Caco-2 (cell line): ENCODE data around the gene GZMA. TPM values are rescaled to one million over a fixed set of nuclear protein-coding genes. Genes with fewer than 3 reads are reported as not detected.

Source experiments
- Bru-seq: library from RNA; stranded (reverse); fragments of 400-500 nt; gene quantifications from one replicate; lab custom pipeline; 2021; lab: Mats Ljungman, UMichigan
- BruChase-seq, 2 experiments: library from RNA; stranded (reverse); fragments of 400-500 nt; gene quantifications; one replicate each; lab custom pipeline; 2021; lab: Mats Ljungman, UMichigan
- BruUV-seq: library from RNA; stranded (reverse); fragments of 400-500 nt; replicated peaks from 2 replicates; lab custom pipeline; 2021; lab: Mats Ljungman, UMichigan
- CTCF ChIA-PET: fragments of 300-600 bp; sonication (Branson Sonifier 250); formaldehyde crosslinking; loops from one replicate; lab custom pipeline; 2022; ENCODE audit warnings: antibody characterized with exemption; lab: Charles Lee
- POLR2A ChIA-PET: fragments of 300-600 bp; sonication (Branson Sonifier 250); formaldehyde crosslinking; loops from one replicate; lab custom pipeline; 2022; ENCODE audit warnings: antibody characterized with exemption; lab: Charles Lee
- DNase-seq, 2 experiments: peaks; one replicate each; pipeline versions ENCODE4 v3.0.0 to v3.0.0-alpha.2; 2020 to 2022
- H3K27me3 ChIP-seq: replicated peaks from 2 replicates; pipeline ENCODE4 v1.6.0; 2011; ENCODE audit warnings: low read length; ENCODE audit not compliant: control insufficient read depth, insufficient read depth
- H3K36me3 ChIP-seq: 2 replicates; pipeline ENCODE4 v1.5.1; 2011; ENCODE audit warnings: low read length; ENCODE audit not compliant: control insufficient read depth, insufficient read depth
- H3K4me1 ChIP-seq: fragments of 250-450 bp; sonication (Bioruptor Pico); 2 replicates; pipeline ENCODE4 v1.5.1; 2020; ENCODE audit warnings: mild to moderate bottlenecking
- H3K4me3 ChIP-seq: 2 replicates; pipeline ENCODE4 v1.5.1; 2011; ENCODE audit warnings: low read depth, mild to moderate bottlenecking, control low read depth, low read length
- H3K9me3 ChIP-seq: fragments of 250-450 bp; sonication (Bioruptor Pico); 2 replicates; pipeline ENCODE4 v1.5.1; 2020; ENCODE audit warnings: mild to moderate bottlenecking, moderate library complexity
- H3K27ac Mint-ChIP-seq: one replicate; pipeline ENCODE4 v1.8.0; 2022; ENCODE audit warnings: mixed read lengths; ENCODE audit not compliant: unreplicated experiment
- H3K27me3 Mint-ChIP-seq: one replicate; pipeline ENCODE4 v1.8.0; 2022; ENCODE audit warnings: mixed read lengths; ENCODE audit not compliant: insufficient read depth, unreplicated experiment
- H3K36me3 Mint-ChIP-seq: one replicate; pipeline ENCODE4 v1.8.0; 2022; ENCODE audit warnings: mild to moderate bottlenecking, mixed read lengths; ENCODE audit not compliant: insufficient read depth, unreplicated experiment
- H3K4me1 Mint-ChIP-seq: one replicate; pipeline ENCODE4 v1.8.0; 2022; ENCODE audit warnings: low read depth, mixed read lengths; ENCODE audit not compliant: unreplicated experiment
- H3K4me3 Mint-ChIP-seq: one replicate; pipeline ENCODE4 v1.8.0; 2022; ENCODE audit warnings: mild to moderate bottlenecking, moderate library complexity, mixed read lengths; ENCODE audit not compliant: unreplicated experiment
- H3K9me3 Mint-ChIP-seq: one replicate; pipeline ENCODE4 v1.8.0; 2022; ENCODE audit warnings: mixed read lengths; ENCODE audit not compliant: unreplicated experiment
- CTCF ChIP-seq, 2 experiments: fragments of 200-600 bp in 1 of 2; IDR thresholded peaks; 1 replicate in 1 of 2; 2 replicates in 1 of 2; pipeline versions ENCODE4 v1.5.1 to v1.8.0; 2011 to 2022; ENCODE audit warnings: antibody characterized with exemption in 1 of 2, control low read depth in 1 of 2, inconsistent platforms in 1 of 2, low read depth in 1 of 2, low read length in 1 of 2, mild to moderate bottlenecking in 1 of 2, moderate library complexity in 1 of 2; ENCODE audit not compliant: insufficient read depth in 1 of 2, severe bottlenecking in 1 of 2, unreplicated experiment in 1 of 2
- intact Hi-C: fragments of 100-400 bp; cut with micrococcal nuclease; formaldehyde crosslinking; loops from one replicate; pipeline ENCODE4 v1.10.0; 2022; ENCODE audit not compliant: unreplicated experiment
- long read RNA-seq: library from polyadenylated mRNA; stranded (forward); transcript quantifications from one replicate; pipeline ENCODE4 v2.0.0, GENCODE V29; 2022
- total RNA-seq: library from RNA; stranded (reverse); gene quantifications from 2 replicates; pipeline ENCODE4 v1.2.3, GENCODE V29; 2022

The GZMA gene
- not detected in 2 replicates for total RNA-seq
- not detected for Bru-seq, nascent RNA
- not detected for BruChase-seq, experiment 1, labeled RNA remaining after a 2-hour chase
- BruChase-seq, experiment 2, labeled RNA remaining after a 6-hour chase: not detected
- long read RNA-seq: 0 reads

DNA sequence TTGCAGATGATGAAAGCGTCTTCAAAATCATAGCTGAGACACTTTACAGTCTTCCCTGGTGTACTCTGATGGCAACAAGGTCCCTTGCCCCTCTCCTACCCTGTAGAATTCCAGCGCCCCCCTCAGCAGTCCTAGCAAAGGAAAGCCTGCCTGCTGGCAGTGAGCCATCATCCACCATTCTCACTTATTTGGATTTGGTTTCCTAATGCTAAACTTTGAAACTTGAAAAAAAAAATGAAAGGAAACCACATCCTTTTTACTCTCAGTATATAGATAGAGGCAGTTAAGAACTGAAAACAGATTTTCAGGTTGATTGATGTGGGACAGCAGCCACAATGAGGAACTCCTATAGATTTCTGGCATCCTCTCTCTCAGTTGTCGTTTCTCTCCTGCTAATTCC is at the start of gene GZMA:
TSS of gene GZMA (plus strand) at position 299 of the 400 bp plus-strand sequence. CDS start at position 336, 37 bp downstream.
- Mint-ChIP-seq H3K9me3 (no peaks in the 10 kb centered on the region), H3K27ac (no peak within 1 kb of the TSS), H3K27me3 (peaks cover 14% of the 10 kb centered on the region), H3K36me3 (no peaks in the 10 kb centered on the region), H3K4me1 (no peaks in the 10 kb centered on the region), H3K4me3 (no peak within 1 kb of the TSS)
- Histone ChIP-seq H3K9me3 (no peaks in the 10 kb centered on the region), H3K4me3 (no peak within 1 kb of the TSS), H3K27me3 (no peaks in the 10 kb centered on the region), H3K4me1 (no peaks in the 10 kb centered on the region), H3K36me3 (no peaks in the 10 kb centered on the region)
- intact Hi-C loops: no loop called here
- DNase-seq: no peak
- ChIA-PET CTCF (no interaction called here), POLR2A (no interaction called here)
- BruUV-seq: no TSS peak
- TF ChIP-seq CTCF (IDR thresholded peaks at IDR 0.05; ENCODE audit: insufficient read depth in 1 of 2, low read depth in 1 of 2, low read length in 1 of 2, severe bottlenecking in 1 of 2, unreplicated experiment in 1 of 2): no peak

- POLR2A ChIA-PET: no interaction called here
- H3K27me3 ChIP-seq: no peaks in the 10 kb centered on the region
- no TSS peak for BruUV-seq
- intact Hi-C loops: no loop called here
- Mint-ChIP-seq H3K4me1 (no peaks in the 10 kb centered on the region), H3K27me3 (peaks cover 5% of the 10 kb centered on the region), H3K36me3 (no peaks in the 10 kb centered on the region), H3K27ac (no peak overlapping the region), H3K4me3 (no peak overlapping the region), H3K9me3 (peaks cover 17% of the 10 kb centered on the region)
- CTCF ChIA-PET: no interaction called here
- H3K4me1 ChIP-seq: no peaks in the 10 kb centered on the region
- H3K36me3 ChIP-seq: no peaks in the 10 kb centered on the region
- no peak for DNase-seq
- H3K9me3 ChIP-seq: 0 out of 2 replicates have a peak, but pooled peaks cover 2% of the 10 kb centered on the region
- no peak overlapping the region for H3K4me3 ChIP-seq
- no peak for TF ChIP-seq CTCF (IDR thresholded peaks at IDR 0.05; ENCODE audit: insufficient read depth in 1 of 2, low read depth in 1 of 2, low read length in 1 of 2, severe bottlenecking in 1 of 2, unreplicated experiment in 1 of 2)
Measured at GRCh38 chr5:55055183-55055582, 47.3 kb upstream of the GZMA start.

DNA sequence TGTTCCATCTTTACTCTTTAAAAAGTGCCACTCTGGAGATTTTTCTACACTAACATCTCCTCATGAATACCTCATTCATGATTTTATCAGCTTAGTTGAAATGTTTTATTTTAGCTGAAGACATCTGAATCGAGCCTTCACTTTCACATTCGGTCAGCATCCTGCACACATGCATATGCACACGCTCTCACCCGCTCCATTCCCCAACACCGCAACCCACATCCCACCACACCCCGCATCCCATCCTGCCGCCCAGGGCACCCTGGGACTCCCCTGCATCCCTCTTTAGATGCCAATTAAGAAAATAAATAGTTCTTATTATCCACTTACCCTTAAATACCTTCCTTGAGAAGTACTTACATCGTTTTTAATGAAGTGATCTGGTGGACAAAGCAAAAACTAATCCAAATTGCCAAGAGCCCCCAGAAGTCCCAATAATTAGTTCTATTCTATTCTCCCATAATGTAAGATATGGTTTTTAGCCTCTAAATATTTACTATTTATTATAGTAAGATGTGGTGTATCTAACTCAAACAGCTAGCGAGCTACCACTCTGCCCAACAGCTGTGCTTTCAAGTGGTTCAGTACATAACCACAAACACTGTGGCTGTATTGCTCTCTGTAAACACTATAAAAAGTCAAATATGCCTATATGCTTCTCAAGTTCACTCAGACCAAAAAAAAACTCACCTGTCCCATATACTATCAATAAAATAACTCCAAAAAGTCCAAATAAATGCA is 40.2 kb upstream of the GZMA start:
- Histone ChIP-seq H3K4me1 (no peaks in the 10 kb centered on the region), H3K36me3 (no peaks in the 10 kb centered on the region), H3K4me3 (no peak overlapping the region), H3K27me3 (no peaks in the 10 kb centered on the region), H3K9me3 (no peaks in the 10 kb centered on the region)
- no peak for TF ChIP-seq CTCF (IDR thresholded peaks at IDR 0.05; ENCODE audit: insufficient read depth in 1 of 2, low read depth in 1 of 2, low read length in 1 of 2, severe bottlenecking in 1 of 2, unreplicated experiment in 1 of 2)
- DNase-seq: no peak
- H3K36me3 Mint-ChIP-seq: no peaks in the 10 kb centered on the region
- no peaks in the 10 kb centered on the region for H3K4me1 Mint-ChIP-seq
- peaks cover 32% of the 10 kb centered on the region for H3K27me3 Mint-ChIP-seq
- intact Hi-C loops: no loop called here
- ChIA-PET POLR2A (no interaction called here), CTCF (no interaction called here)
- no TSS peak for BruUV-seq
- H3K9me3 Mint-ChIP-seq: no peaks in the 10 kb centered on the region
- H3K27ac Mint-ChIP-seq: no peak overlapping the region
- H3K4me3 Mint-ChIP-seq: no peak overlapping the region
